Stimulated activated CD4-positive, alpha-beta T cell treated with anti-CD3 and anti-CD28 coated beads, Interleukin-1b, Interleukin-23, amount 100 ng/mL, for 4 hours (primary cell): ENCODE data around the gene WASHC4.
"Not testable (repeated sequence)": the region's sequence is repeated elsewhere in the genome, so short reads cannot be mapped to it uniquely, and the experiment has no call there.

ENCODE experiments used
- DNase-seq, 2 donors: peaks; one replicate each; pipeline ENCODE4 v3.0.0-alpha.2; 2020; ENCODE audit warnings: low read depth in 2 of 2

WASHC4 gene

DNA sequence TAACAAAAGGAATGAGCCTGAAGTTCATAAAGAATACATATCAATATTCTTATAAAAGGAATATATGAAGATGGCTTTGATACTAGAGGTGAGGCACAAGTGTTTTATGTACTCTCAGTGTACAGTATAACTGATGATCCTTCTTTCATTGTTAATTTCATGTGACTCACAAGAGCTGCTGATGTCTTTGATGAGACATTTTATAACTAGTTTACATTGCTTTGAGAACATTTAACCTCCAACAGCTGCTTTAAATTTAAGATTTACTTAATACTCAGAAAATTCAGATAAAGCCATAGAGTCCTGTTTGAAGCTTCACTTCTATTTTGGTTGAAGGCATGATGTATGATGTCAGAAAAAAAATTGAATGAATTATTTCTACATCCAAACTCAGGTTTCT lies 59.8 kb downstream of the WASHC4 start:
- DNase-seq, result no peak

DNA sequence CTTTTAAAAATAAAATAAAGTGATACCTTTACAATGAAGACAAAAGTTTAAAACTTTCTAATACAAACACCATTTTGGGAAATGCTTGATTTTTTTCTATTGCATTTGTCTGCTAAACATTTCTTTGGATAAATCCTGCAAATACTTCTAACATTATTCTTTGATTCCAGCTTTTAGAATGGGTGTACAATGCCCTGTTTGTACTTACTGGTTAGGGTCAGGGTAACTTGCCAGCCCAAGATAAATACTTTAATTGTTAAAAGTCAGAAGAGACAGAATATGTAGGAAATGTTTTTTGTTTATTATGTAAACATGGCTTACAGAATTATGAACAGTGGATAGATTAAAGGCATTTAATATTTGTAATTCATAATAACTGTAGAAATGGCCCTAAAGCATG lies 60.5 kb downstream of the WASHC4 start:
- DNase-seq, result no peak

DNA sequence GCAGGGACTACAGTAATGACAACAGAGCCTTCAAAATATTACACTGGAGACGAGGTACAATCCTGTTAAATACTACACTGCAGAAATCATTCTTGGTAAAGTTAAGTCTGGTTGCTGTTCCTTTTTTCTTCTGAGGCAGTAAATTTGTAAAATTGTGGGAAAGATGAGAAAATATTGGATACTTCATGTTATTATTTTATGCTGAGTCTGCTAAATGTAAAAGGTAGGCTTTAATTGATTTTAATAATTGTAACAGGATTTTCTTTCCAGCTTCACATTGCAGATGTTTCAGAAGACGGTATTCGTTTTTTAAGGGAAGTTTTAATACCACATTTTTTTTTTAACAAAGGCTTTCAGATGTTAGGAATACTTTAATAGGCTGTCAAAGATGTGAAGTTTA lies 62.6 kb downstream of the WASHC4 start:
- DNase-seq, result no peak

DNA sequence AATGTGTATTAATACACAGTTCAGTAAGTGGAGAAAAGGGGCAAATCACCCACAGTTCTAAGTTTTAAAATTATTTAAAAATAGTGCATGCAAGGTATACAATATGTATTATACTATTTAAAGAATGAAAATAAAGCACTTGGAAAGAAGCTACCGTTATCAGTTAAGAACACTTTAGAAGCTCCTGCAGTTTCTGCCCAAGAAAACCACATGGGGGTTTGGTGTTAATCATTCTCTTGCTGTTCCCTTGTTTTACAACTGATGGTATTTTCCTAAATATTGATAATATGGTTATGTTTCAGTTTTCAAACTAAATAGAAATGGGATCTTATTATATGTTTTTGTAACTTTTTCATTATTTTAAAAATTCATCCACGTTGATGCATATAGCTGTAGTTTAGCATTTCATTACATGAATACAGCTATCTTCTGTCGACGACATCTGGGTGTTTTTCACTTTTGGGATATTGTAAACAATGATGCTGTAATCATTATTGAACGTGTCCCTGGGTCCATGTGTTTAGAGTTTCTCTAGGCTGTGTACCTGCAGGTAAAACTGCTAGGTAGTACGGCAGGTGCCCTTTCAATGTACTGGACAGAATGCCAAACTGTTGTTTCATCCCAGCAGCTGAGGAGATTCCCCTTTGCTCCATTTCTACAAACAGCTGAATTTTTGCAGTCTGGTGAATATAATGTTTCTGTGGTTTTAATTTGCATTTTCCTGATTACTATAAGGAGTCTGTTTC lies 64.3 kb downstream of the WASHC4 start:
- no peak for DNase-seq

DNA sequence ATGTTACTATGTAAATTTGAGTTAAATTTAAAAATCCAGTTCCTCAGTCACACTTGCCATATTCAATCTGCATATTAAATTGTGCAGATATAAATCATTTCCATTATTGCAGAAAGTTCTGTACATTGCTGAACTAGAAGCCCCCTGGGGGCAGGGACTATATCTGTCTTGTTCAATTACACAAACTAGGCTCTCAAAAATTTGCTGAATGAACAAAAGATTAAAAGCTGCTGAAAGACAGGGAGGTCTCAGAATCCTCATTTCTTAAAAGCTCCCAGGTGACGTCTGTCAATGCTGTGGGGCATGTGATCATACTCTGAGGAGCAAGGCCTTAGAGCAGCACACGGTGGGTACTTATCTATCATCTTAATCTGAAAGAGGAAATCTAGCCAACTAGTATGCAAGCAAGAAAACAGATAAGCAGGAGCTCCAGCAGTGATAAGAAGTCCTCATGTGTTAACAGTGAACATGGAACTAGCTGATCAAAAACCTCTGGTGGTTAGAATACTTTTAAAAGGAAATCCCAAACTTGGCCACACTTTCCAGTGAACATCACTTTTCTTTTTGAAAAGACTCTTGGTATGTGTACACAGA lies 68.0 kb downstream of the WASHC4 start:
- no peak for DNase-seq

DNA sequence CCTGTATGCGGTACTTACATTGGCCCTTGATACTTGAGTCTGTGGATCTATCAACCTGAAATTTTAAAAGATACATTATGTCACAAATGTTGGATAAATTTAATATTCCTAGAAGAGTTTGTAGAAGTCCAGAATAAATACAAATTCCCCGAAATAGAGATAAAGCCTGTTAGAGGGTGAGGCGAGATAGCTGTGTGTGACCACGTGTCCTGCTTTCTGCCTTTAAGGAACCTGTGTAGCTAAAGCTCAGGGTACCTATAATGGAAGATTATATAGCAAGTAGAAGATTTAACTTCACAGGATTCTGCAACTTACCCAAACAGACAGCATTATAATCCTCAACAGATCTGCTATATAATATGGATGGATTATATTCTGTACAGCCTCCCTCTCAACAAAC lies 69.7 kb downstream of the WASHC4 start:
- DNase-seq, result no peak

DNA sequence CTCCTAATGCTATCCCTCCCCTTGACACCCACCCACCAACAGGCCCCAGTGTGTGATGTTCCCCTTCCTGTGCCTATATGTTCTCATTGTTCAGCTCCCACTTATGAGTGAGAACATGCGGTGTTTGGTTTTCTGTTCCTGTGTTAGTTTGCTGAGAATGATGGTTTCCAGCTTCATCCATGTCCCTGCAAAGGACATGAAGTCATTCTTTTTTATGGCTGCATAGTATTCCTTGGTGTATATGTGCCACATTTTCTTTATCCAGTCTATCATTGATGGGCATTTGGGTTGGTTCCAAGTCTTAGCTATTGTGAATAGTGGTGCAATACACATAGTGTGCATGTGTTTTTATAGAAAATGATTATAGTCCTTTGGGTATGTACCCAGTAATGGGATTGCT lies 71.6 kb downstream of the WASHC4 start:
- DNase-seq, result not testable (repeated sequence)

DNA sequence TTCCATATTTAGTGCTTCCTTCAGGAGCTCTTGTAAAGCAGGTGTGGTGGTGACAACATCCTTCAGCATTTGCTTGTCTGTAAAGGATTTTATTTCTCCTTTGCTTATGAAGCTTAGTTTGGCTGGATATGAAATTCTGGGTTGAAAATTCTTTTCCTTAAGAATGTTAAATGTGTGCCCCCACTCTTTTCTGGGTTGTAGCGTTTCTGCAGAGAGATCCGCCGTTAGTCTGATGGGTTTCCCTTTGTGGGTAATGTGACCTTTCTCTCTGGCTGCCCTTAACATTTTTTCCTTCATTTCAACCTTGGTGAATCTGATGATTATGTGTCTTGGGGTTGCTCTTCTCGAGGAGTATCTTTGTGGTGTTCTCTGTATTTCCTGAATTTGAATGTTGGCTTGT lies 75.9 kb downstream of the WASHC4 start:
- DNase-seq, result not testable (repeated sequence)

DNA sequence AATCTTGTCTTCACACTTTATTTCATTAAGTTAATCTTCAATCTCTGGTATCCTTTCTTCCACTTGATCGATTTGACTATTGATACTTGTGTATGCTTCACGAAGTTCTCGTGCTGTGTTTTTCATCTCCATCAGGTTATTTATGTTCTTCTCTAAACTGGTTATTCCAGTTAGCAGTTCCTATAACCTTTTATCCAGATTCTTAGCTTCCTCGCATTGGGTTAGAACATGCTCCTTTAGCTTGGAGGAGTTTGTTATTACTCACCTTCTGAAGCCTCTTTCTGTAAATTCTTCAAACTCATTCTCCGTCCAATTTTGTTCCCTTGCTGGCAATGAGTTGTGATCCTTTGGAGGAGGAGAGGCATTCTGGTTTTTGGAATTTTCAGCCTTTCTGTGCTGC lies 76.4 kb downstream of the WASHC4 start:
- DNase-seq, result not testable (repeated sequence)

DNA sequence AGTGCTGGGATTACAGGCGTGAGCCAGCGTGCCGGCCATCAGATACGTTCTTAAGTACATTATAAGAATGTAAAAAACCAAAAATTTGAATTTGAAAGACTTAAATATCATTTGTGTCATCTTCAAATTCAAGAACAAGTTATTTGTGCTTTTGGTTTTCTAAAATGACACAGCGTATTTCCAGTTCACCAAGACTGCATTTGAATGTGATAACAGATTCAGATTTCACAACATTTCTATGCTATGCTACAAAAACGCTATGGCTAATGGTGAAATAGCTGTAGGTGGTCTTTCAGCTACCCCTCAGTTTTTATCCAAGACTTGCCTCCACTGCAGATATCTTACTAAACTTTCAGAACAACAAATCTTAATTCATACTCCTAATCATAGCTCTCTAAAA lies 81.8 kb downstream of the WASHC4 start:
- no peak for DNase-seq

DNA sequence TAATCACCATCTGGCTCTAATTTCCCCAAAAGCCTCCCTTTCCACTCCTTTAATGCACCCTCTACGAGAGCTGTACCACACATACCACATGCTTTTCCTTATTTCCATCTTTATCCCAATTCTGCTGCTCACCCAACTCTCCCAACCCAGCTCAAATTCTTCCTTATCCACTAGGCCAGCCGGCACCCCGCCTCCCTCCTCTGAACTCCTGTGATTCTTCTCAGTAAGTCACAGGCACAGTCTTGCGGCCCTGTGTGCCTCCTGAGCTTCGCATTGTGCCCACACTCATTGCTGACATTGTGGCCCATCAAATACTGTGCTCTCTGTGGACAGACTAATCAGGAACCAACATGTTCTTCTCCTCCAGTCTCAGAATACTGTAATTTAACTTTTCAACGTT lies 83.0 kb downstream of the WASHC4 start:
- no peak for DNase-seq

DNA sequence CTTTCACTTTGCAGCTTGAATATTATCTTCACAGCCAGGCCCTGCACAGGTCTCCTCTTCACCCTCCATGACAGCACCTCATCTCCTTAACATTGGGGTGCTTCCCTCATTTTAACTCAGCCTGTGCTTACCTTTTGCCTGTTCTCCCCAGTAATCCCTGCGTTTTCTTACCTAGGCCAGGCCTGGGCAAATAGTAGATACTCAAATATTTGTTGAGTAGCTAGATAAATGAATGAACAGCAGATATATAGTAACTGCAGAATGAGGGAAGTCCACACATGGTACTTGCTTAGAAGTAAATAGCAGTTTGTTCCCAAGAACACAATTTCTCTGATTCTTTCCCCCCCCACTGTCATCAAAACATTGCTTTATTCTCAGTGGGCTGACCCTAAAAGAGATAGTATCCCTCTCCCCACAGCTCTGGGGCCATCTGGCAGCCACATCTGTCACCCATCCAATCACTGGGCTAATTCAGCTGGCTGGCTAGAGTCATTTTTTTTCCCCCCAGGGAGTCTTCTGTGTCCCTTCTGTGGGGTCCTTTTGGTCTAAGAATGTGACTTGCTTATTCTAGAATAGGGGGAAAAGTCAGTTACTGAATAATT lies 85.2 kb downstream of the WASHC4 start:
- no peak for DNase-seq

DNA sequence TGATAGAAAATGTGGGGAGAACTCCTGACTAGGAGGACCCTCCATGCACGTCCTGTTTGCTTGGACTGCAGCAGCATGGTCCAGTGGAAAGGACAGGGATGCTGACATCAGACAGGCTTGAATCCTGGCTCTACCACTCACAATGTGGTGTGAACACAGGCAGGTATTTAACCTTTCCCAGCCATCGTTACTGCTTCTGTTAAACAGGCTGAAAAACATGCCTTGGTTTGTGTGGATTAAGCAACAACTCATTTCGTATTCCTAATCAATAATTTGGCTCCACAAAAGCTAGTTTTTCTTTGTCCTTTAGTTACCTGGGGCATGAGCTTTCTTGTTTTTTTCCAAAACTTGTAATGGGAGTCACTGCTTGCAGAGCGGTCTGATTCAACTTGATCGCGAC lies 87.4 kb downstream of the WASHC4 start:
- no peak for DNase-seq

DNA sequence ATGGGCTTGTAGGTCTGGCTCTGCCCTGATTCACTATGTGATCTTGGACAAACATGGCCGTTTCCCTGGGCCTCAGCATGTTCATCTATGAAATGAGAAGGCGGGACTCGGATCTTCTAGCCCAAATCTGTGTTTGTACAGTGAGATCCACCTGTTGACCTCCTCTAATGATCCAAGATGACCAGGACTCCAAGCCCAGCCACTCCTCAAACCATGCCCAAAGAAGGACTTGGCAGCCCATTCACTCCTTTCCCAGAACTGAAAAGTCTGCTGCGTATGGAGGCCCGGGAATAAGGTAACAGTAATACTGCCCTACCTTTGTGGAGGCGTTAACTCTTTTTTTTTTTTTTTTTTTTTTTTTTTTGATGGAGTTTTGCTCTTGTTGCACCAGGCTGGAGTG lies 88.6 kb downstream of the WASHC4 start:
- no peak for DNase-seq

DNA sequence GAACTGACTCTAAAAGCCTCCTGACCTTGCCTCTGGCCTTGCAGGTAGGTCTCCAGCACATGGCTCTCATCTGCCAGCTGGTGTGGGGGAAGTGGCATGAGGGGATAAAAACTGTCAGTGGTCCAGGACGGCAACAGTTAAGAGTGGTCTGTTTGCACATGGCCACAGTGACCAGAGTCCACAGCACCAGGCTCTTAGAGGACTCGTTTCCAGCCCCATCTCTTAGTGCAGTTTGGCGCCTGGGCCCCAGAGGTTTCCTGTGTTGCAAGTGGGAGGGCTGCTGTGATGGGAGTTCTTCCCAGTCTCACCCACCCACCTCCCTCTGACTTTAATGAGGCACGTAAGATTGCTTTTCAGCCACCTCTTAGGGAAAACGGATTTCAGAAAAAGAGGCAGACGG lies 91.4 kb downstream of the WASHC4 start:
- no peak for DNase-seq

DNA sequence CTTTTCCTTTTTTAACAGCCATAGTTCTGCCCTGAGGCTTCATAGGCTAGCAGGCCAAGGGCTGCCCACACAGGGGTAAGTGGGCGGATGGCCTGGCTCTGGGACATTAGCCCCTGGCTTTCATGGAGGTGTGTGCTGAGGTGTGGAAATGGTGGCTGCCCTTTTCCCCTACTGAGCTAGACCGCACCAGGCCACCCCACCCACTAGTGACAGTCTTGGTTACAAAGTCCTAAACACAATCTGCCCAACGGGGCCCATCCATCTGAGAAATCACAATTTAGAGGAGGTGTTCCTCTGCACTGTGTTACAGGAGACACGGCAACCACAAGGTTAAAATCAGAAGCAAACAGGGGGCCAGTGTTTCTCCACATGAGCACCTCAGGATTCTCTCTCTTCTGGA lies 92.9 kb downstream of the WASHC4 start:
- DNase-seq, result no peak

DNA sequence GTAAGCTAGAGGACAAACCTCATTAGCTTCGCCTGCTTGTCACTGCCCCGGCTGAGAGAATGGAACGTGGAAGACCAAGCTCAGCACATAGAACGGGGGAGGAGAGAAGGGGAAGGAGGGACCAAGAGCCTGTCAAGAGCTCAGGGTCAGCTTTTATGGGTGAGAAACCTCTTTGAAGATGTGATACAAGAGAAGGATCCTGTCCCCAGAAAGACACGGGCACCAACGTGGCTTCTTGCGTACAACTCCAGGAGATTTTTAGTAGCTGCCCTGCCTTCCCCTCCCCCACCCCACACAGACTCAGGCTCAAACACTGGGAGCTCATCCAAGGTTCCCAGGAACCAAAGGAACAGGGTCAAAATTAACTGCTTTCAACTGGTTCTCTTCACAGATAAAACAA lies 93.8 kb downstream of the WASHC4 start:
- DNase-seq, result no peak

DNA sequence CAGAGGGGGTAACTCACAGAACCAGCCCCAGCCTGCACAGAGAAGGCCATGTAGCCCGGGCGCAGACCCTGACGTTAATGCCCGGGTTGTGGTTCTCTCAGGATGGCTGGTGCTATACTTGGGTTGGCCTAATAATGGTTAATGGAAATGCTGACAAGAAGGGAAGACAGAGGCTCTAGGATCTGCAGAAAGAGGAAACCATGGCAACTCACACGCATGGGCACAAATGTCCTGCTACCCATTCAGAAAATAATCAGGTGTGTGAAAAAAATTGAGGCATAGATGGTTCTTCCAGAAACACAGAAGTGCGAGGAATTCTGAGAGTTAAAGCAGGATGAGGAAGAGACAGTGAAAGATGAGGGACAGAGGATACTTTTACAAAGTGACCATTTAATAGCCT lies 94.7 kb downstream of the WASHC4 start:
- no peak for DNase-seq

DNA sequence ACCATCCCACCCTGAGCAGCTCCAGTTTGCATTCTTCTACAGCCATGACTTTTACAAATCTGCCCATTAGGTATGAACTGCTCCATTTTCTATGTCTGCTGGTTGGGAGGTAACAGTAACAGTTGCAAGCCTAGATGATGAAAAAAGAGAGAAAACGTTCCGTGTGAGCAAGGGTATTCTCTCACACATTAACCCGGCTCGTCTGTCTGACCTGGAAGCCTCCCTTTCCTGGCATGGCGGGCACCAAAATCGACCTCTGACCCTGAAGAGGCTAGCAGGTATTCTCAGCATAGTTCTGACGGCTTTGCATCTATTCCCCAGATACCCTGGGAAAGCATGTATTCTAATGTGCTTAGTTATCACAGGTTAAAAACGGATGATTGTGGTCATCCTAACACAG lies 96.6 kb downstream of the WASHC4 start:
- no peak for DNase-seq

DNA sequence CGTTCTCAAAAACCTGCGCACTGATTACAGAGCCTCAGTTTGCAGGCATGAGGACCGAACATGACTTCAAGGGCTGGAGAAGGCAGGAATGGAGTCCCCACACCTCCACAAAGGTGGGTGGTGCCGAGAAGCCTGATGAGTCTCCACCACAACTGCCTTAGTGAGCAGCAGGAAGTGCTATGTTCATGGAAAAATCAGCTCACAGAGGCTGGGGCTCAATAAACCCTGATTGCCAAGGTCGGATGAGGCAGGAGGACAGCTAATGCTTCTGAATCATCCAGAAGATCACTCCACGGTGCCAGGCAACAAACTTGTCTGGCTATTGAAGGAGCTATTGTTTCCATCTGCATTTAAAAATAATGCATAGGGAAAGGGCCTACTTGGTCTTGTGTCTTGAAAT lies 97.4 kb downstream of the WASHC4 start:
- DNase-seq, result no peak

DNA sequence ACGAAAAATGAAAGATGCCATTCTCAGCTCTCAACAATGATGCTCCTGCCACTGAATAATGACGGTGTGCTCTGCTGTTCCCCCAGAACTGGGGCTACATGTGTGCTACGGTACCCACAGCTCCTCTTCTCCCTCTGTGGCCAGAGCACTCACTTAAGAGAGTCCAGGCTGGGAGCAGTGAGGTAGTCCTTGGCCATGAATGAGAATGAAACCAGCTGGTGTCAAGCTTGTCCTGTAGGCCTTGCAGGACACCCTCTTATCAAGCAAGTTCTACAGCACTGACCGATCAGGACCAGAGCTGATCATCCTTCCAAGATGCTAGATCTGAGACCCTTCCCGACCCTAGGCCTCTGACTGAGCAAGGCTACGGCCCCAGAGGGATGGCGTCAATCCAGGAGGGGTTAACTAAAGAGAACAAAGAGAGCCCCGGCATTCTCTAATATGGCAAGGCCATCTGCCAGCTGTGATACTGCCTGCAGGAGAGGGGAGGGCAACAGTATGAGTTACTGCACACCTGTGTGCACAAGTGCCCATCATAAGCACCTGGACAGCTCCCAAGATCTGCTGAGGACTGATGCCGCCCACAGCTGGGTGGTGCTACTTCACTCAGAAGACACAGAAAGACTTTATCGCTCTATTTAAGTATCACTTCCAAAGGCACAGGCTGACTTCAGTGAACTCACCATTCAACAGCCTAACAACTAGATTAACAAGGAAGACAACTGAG lies 98.0 kb downstream of the WASHC4 start:
- DNase-seq, result no peak

DNA sequence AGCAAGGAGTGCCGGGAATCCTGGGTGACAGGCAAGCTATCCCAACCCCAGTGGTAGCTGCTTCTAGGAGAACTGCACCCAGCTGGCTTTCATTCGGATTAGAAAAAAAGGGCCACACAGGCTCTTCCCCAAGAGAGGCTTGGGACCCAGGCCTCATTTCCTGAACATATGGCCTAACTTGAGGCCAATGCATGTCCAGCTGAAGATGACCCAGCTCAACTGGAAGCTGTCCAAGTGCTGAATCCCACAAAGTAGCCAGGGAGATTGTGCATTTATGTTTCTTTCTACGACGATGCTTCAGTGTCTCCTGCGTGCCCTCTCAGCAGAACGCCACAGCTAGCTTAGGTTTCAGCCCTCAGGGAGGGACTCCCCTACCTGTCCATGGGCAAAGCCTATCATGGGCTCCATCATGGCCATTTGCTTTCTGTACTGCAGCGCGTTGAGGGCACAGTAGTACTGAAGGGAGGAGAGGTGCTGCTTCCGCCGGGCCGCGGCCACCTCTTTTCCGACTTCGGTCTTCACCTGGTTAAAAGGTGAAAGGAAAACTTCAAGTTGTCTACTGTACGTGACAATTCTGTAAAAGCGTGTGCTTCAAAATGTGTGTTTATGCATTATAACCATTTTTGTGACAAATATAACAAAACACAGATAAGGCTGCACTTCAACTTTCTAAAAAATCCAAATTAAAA lies 99.3 kb downstream of the WASHC4 start:
- no peak for DNase-seq
